GM18511 (cell line): Measurements from ENCODE around the gene GPC6.

ENCODE experiments used
- ATAC-seq: cut with Tn5 transposase; IDR thresholded peaks from one replicate; pipeline ENCODE4 v1.9.1; 2021; ENCODE audit warnings: mild to moderate bottlenecking, moderate library complexity; ENCODE audit not compliant: unreplicated experiment

GPC6 gene

GRCh38 chr13:93726173-93726957 is 499.8 kb downstream of the GPC6 start:
- no peak for ATAC-seq

- no peak for ATAC-seq
These were observed 500.9 kb downstream of the GPC6 start for GRCh38 chr13:93727211-93728141.

- ATAC-seq, result no peak
These were observed 502.8 kb downstream of the GPC6 start for GRCh38 chr13:93729383-93729782.

- no peak for ATAC-seq
These were observed 504.2 kb downstream of the GPC6 start for GRCh38 chr13:93730780-93731179.

- ATAC-seq, result no peak
These were observed 505.6 kb downstream of the GPC6 start for GRCh38 chr13:93732186-93732585.

- ATAC-seq, result no peak
These were observed 509.5 kb downstream of the GPC6 start for GRCh38 chr13:93736081-93736480.

GRCh38 chr13:93736909-93737308 is 510.3 kb downstream of the GPC6 start:
- no peak for ATAC-seq

- ATAC-seq, result no peak
These were observed 513.7 kb downstream of the GPC6 start for GRCh38 chr13:93740334-93740733.

GRCh38 chr13:93744033-93744432 is 517.4 kb downstream of the GPC6 start:
- ATAC-seq, result no peak

- no peak for ATAC-seq
These were observed 518.3 kb downstream of the GPC6 start for GRCh38 chr13:93744886-93745285.

GRCh38 chr13:93745884-93746283 is 519.3 kb downstream of the GPC6 start:
- no peak for ATAC-seq

- ATAC-seq, result no peak
These were observed 520.0 kb downstream of the GPC6 start for GRCh38 chr13:93746589-93746988.

- no peak for ATAC-seq
These were observed 524.1 kb downstream of the GPC6 start for GRCh38 chr13:93750676-93751075.

GRCh38 chr13:93751117-93751516 is 524.5 kb downstream of the GPC6 start:
- ATAC-seq, result no peak

- ATAC-seq, result no peak
These were observed 525.9 kb downstream of the GPC6 start for GRCh38 chr13:93752541-93752940.

GRCh38 chr13:93753639-93754038 is 527.0 kb downstream of the GPC6 start:
- no peak for ATAC-seq

GRCh38 chr13:93755341-93755740 is 528.7 kb downstream of the GPC6 start:
- no peak for ATAC-seq

- ATAC-seq, result no peak
These were observed 532.0 kb downstream of the GPC6 start for GRCh38 chr13:93758575-93758974.

GRCh38 chr13:93762708-93763426 is 536.3 kb downstream of the GPC6 start:
- ATAC-seq, result no peak

GRCh38 chr13:93765062-93765461 is 538.5 kb downstream of the GPC6 start:
- no peak for ATAC-seq

GRCh38 chr13:93765811-93766210 is 539.2 kb downstream of the GPC6 start:
- no peak for ATAC-seq
